Tongue (tissue), 2 donors: Measurements from ENCODE around the gene SPDYE1. TPM values are rescaled to one million over a fixed set of nuclear protein-coding genes. Genes with fewer than 3 reads are reported as not detected.
A peak's percentile ranks its signal among the peaks of the same experiment; 100 is the strongest.
"Not testable (repeated sequence)": the region's sequence is repeated elsewhere in the genome, so short reads cannot be mapped to it uniquely, and the experiment has no call there.

ENCODE experiments used
- DNase-seq: peaks from one replicate; pipeline ENCODE4 v3.0.0-alpha.2; 2015
- total RNA-seq: library from RNA; depleted of rRNA; stranded (reverse); fragments of >200 nt; gene quantifications from one replicate; pipeline ENCODE4 v1.2.3, GENCODE V29; 2014

Gene SPDYE1
- not detected for total RNA-seq

- DNase-seq = not testable (repeated sequence)
These were observed at the start of gene SPDYE1 for GRCh38 chr7:43997532-43997931. Gene SPDYE1, plus strand, starts transcription at chr7:43997897. Its CDS starts 2,053 bp downstream, at chr7:43999950.

GRCh38 chr7:43952028-43952427, 45.7 kb upstream of the SPDYE1 start:
- peak; percentile 2 for DNase-seq

GRCh38 chr7:43953071-43953470, 44.6 kb upstream of the SPDYE1 start:
- DNase-seq = no peak

- peak; percentile 62 for DNase-seq
These were observed 43.0 kb upstream of the SPDYE1 start for GRCh38 chr7:43954524-43955228.

GRCh38 chr7:43956027-43956426, 41.7 kb upstream of the SPDYE1 start:
- no peak for DNase-seq

GRCh38 chr7:43960933-43961332, 36.8 kb upstream of the SPDYE1 start:
- no peak for DNase-seq

GRCh38 chr7:43966392-43966791, 31.3 kb upstream of the SPDYE1 start:
- DNase-seq = not testable (repeated sequence)

- not testable (repeated sequence) for DNase-seq
These were observed 29.3 kb upstream of the SPDYE1 start for GRCh38 chr7:43968172-43969040.

- DNase-seq = not testable (repeated sequence)
These were observed 28.1 kb upstream of the SPDYE1 start for GRCh38 chr7:43969586-43969985.

- not testable (repeated sequence) for DNase-seq
These were observed 27.0 kb upstream of the SPDYE1 start for GRCh38 chr7:43970698-43971097.

- not testable (repeated sequence) for DNase-seq
These were observed 23.6 kb upstream of the SPDYE1 start for GRCh38 chr7:43974033-43974573.

GRCh38 chr7:43974725-43975482, 22.8 kb upstream of the SPDYE1 start:
- DNase-seq = not testable (repeated sequence)

GRCh38 chr7:43977525-43977924, 20.2 kb upstream of the SPDYE1 start:
- no peak for DNase-seq

- not testable (repeated sequence) for DNase-seq
These were observed 19.6 kb upstream of the SPDYE1 start for GRCh38 chr7:43978102-43978501.

GRCh38 chr7:43982848-43983247, 14.8 kb upstream of the SPDYE1 start:
- not testable (repeated sequence) for DNase-seq

GRCh38 chr7:43983736-43984135, 14.0 kb upstream of the SPDYE1 start:
- not testable (repeated sequence) for DNase-seq

- peak; percentile 64 for DNase-seq
These were observed 11.5 kb upstream of the SPDYE1 start for GRCh38 chr7:43985904-43986864.

- not testable (repeated sequence) for DNase-seq
These were observed 10.2 kb upstream of the SPDYE1 start for GRCh38 chr7:43987476-43987875.

GRCh38 chr7:43990011-43990585, 7.6 kb upstream of the SPDYE1 start:
- DNase-seq = peak; percentile 65

GRCh38 chr7:43990829-43991228, 6.9 kb upstream of the SPDYE1 start:
- not testable (repeated sequence) for DNase-seq

GRCh38 chr7:43992896-43993295, 4.8 kb upstream of the SPDYE1 start:
- not testable (repeated sequence) for DNase-seq
